Trophoblast cell (in vitro differentiated cells and primary cell): ENCODE results near the gene HYLS1. TPM values are rescaled to one million over a fixed set of nuclear protein-coding genes. Genes with fewer than 3 reads are reported as not detected.
"Not testable (repeated sequence)": the region's sequence is repeated elsewhere in the genome, so short reads cannot be mapped to it uniquely, and the experiment has no call there.

Experiments
- DNase-seq, 2 donors: peaks; one replicate each; pipeline ENCODE4 v3.0.0-alpha.2; 2016
- H2AFZ ChIP-seq: 2 replicates; pipeline ENCODE4 v1.6.1; 2013; ENCODE audit warnings: low read length, moderate library complexity, mild to moderate bottlenecking; ENCODE audit not compliant: insufficient read depth, poor library complexity
- H2AK5ac ChIP-seq: 2 replicates; pipeline ENCODE4 v1.6.1; 2013; ENCODE audit warnings: mild to moderate bottlenecking, low read length
- H2BK120ac ChIP-seq: 2 replicates; pipeline ENCODE4 v1.6.1; 2013; ENCODE audit warnings: low read length, mild to moderate bottlenecking, moderate library complexity; ENCODE audit not compliant: insufficient read depth, poor library complexity
- H2BK12ac ChIP-seq: 2 replicates; pipeline ENCODE4 v1.6.1; 2013; ENCODE audit warnings: mild to moderate bottlenecking, low read length, moderate library complexity
- H2BK5ac ChIP-seq: 2 replicates; pipeline ENCODE4 v1.6.1; 2013; ENCODE audit warnings: low read length, low read depth, moderate library complexity, mild to moderate bottlenecking; ENCODE audit not compliant: poor library complexity
- H3K14ac ChIP-seq: 2 replicates; pipeline ENCODE4 v1.6.1; 2013; ENCODE audit warnings: mild to moderate bottlenecking, low read length
- H3K18ac ChIP-seq: 2 replicates; pipeline ENCODE4 v1.6.1; 2013; ENCODE audit warnings: mild to moderate bottlenecking, low read length
- H3K23ac ChIP-seq: 2 replicates; pipeline ENCODE4 v1.6.1; 2013; ENCODE audit warnings: low read length
- H3K27ac ChIP-seq: 2 replicates; pipeline ENCODE4 v1.5.1; 2013; ENCODE audit warnings: low read depth, mild to moderate bottlenecking, inconsistent platforms, low read length, moderate library complexity
- H3K27me3 ChIP-seq: 2 replicates; pipeline ENCODE4 v1.6.1; 2013; ENCODE audit warnings: inconsistent platforms, mild to moderate bottlenecking, low read length, moderate library complexity; ENCODE audit not compliant: insufficient read depth
- H3K36me3 ChIP-seq, 2 experiments: 1 replicate in 1 of 2; 2 replicates in 1 of 2; pipeline ENCODE4 v1.6.1; 2013; ENCODE audit warnings: low read length in 2 of 2, mild to moderate bottlenecking in 2 of 2, moderate library complexity in 1 of 2; ENCODE audit not compliant: insufficient read depth in 2 of 2, control insufficient read depth in 1 of 2
- H3K4ac ChIP-seq: 2 replicates; pipeline ENCODE4 v1.6.1; 2013; ENCODE audit warnings: low read depth, mild to moderate bottlenecking, low read length, moderate library complexity
- H3K4me1 ChIP-seq, 2 experiments: 1 replicate in 1 of 2; 2 replicates in 1 of 2; pipeline ENCODE4 v1.6.1; 2013; ENCODE audit warnings: low read length in 2 of 2, mild to moderate bottlenecking in 2 of 2, moderate library complexity in 1 of 2; ENCODE audit not compliant: insufficient read depth in 2 of 2, control insufficient read depth in 1 of 2
- H3K4me2 ChIP-seq: 2 replicates; pipeline ENCODE4 v1.6.1; 2013; ENCODE audit warnings: inconsistent platforms, mild to moderate bottlenecking, low read length, moderate library complexity
- H3K4me3 ChIP-seq: 2 replicates; pipeline ENCODE4 v1.5.1; 2013; ENCODE audit warnings: mild to moderate bottlenecking, low read depth, low read length, inconsistent platforms
- H3K79me1 ChIP-seq: one replicate; pipeline ENCODE4 v1.6.1; 2013; ENCODE audit warnings: low read length
- H3K79me2 ChIP-seq: 2 replicates; pipeline ENCODE4 v1.6.1; 2013; ENCODE audit warnings: low read length, mild to moderate bottlenecking; ENCODE audit not compliant: control insufficient read depth, insufficient read depth, poor library complexity
- H3K9ac ChIP-seq: 2 replicates; pipeline ENCODE4 v1.6.1; 2013; ENCODE audit warnings: mild to moderate bottlenecking, low read length
- H3K9me3 ChIP-seq: 2 replicates; pipeline ENCODE4 v1.6.1; 2013; ENCODE audit warnings: low read depth, mild to moderate bottlenecking, control low read depth, inconsistent platforms, low read length; ENCODE audit not compliant: insufficient read depth
- H4K12ac ChIP-seq: 2 replicates; pipeline ENCODE4 v1.6.1; 2013; ENCODE audit warnings: low read depth, mild to moderate bottlenecking, low read length, moderate library complexity
- H4K8ac ChIP-seq: 2 replicates; pipeline ENCODE4 v1.6.1; 2013; ENCODE audit warnings: low read depth, mild to moderate bottlenecking, low read length, moderate library complexity
- H4K91ac ChIP-seq: one replicate; pipeline ENCODE4 v1.6.1; 2013; ENCODE audit warnings: low read depth, mild to moderate bottlenecking, low read length, moderate library complexity
- WGBS: extraction: QIAGEN DNeasy Blood & Tissue Kit; methylation state at CpG from one replicate; pipeline ENCODE4 v1.1.7; 2013; ENCODE audit warnings: missing lambda C conversion rate; ENCODE audit not compliant: insufficient read length, insufficient coverage; ENCODE audit errors: extremely low coverage; 5-methylcytosine and 5-hydroxymethylcytosine counted together
- polyA plus RNA-seq: library from polyadenylated mRNA; stranded (reverse); fragments of 200-250 nt; gene quantifications from 2 replicates; pipeline ENCODE4 v1.2.3, GENCODE V29; 2013

HYLS1 gene, protein sequence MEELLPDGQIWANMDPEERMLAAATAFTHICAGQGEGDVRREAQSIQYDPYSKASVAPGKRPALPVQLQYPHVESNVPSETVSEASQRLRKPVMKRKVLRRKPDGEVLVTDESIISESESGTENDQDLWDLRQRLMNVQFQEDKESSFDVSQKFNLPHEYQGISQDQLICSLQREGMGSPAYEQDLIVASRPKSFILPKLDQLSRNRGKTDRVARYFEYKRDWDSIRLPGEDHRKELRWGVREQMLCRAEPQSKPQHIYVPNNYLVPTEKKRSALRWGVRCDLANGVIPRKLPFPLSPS
- polyA plus RNA-seq, result 3.7 TPM in 2 replicates

DNA sequence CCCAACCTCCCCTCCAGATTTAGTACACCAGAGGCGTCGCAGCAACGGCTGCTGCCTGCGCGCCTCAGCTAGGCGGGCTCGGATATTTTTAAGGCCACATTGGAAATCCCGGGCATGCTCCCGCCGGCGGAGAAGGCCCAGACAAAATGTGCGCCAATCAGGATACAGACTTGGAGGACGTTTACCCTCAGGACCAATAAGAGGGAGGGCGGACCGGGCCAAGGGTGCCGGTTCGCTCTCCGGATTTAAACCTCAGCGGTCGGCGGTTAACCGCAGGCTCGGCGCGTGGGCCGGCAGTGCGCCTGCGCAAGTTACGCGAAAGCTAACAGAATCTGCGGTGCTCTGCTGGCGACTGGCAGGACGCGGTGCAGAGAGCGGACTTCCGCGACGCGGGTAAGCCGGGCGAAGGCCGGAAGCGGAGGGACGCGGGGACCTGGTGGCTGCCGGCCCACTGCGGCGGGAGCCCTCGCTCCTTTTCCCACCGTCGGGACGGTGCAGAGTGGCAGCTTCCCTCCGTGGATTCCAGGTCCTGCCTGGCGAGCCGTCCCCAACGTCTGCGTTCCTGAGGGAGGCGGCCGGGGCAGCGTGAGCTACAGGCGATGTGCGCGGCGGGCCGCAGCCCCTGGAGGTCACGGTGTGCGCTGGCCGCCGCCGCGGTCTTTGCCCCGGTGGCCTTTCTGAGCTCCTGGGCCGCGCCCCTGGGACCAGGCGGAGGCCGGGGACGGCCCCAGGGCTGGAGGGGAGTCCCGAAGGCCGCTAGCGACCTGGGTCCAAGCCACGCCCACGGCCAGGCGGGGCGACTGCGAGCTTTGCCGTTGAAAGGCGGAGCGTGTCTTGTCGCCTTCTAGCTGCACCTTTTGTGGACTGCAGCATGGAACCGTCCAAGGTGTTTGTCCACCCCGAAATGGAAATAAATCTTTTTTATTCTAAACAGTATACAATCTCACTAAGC, at the start of gene HYLS1:
Gene HYLS1, plus strand, starts transcription at position 296 of the 952 bp plus-strand sequence. CDS start 11,701 bp downstream, outside the sequence.
- Histone ChIP-seq H2BK12ac (no peak within 1 kb of the TSS), H3K4ac (peak within 1 kb of the TSS; percentile 85)

DNA sequence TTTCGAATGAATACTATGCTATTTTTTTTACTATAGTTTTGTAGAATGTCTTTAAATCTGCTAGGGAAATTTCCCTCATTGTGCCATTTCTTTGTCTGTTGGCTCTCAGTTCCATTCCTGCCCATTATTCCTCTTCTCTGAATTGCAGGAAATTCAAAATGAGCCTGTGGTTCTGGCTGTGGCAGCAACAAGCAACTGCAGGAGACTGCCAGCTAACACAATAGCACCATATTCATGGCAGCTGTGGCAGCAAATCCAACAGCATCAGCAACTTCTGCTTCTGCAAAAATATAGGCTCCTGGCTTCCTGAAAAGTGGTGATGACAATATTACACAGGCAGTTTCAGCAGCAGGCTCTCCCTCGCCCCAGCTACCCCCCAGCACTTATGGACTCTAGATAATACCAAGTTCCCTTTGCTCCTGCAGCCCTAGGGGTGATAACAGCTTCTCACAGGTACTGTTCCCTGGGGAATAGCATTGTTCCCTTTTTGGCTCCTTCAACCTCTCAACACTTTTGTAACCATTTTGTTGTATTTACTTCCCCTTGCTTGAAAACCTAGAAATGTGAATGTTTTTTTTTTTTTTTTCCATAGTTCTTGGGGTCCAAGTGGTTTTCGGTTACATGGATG, 45.0 kb upstream of the HYLS1 start:
- no peak for DNase-seq
- H2AK5ac ChIP-seq, result no peak overlapping the region
- H3K4me1 ChIP-seq, result no peaks in the 10 kb centered on the region
- H4K91ac ChIP-seq, result no peak overlapping the region
- H2AFZ ChIP-seq, result no peak overlapping the region
- no peak overlapping the region for H2BK120ac ChIP-seq
- H3K79me2 ChIP-seq, result no peaks in the 10 kb centered on the region
- peaks cover 4% of the 10 kb centered on the region for H3K9me3 ChIP-seq
- H3K4me3 ChIP-seq, result no peak overlapping the region
- no peak overlapping the region for H3K14ac ChIP-seq
- no peak overlapping the region for H3K4ac ChIP-seq
- WGBS, result no CpG with 5 or more reads among the region's 3 CpGs
- H4K8ac ChIP-seq, result no peak overlapping the region
- no peak overlapping the region for H3K9ac ChIP-seq
- H3K79me1 ChIP-seq, result no peaks in the 10 kb centered on the region
- no peak overlapping the region for H3K27ac ChIP-seq
- H3K27me3 ChIP-seq, result no peaks in the 10 kb centered on the region
- H2BK12ac ChIP-seq, result no peak overlapping the region
- H3K36me3 ChIP-seq, result no peaks in the 10 kb centered on the region
- no peak overlapping the region for H3K18ac ChIP-seq
- H4K12ac ChIP-seq, result no peak overlapping the region
- no peak overlapping the region for H3K23ac ChIP-seq
- no peak overlapping the region for H3K4me2 ChIP-seq
- H2BK5ac ChIP-seq, result no peak overlapping the region

More for the DNA sequence above, at the start of gene HYLS1:
- no peaks in the 10 kb centered on the region for H3K9me3 ChIP-seq
- peak; percentile 98 to 99 for DNase-seq
- H3K23ac ChIP-seq, result no peak within 1 kb of the TSS
- peak within 1 kb of the TSS; percentile 83 for H3K14ac ChIP-seq
- peak within 1 kb of the TSS; percentile 67 for H3K9ac ChIP-seq
- peak within 1 kb of the TSS; percentile 85 for H4K12ac ChIP-seq
- peak within 1 kb of the TSS; percentile 46 for H2BK120ac ChIP-seq
- no peaks in the 10 kb centered on the region for H3K36me3 ChIP-seq
- WGBS, result no CpG with 5 or more reads among the region's 91 CpGs
- H4K8ac ChIP-seq, result peak within 1 kb of the TSS; percentile 80
- H3K79me2 ChIP-seq, result peaks cover 4% of the 10 kb centered on the region
- no peaks in the 10 kb centered on the region for H3K27me3 ChIP-seq
- peak within 1 kb of the TSS; percentile 96 for H4K91ac ChIP-seq
- peaks cover 5% of the 10 kb centered on the region for H3K79me1 ChIP-seq
- peak within 1 kb of the TSS; percentile 69 for H2BK5ac ChIP-seq
- H3K4me2 ChIP-seq, result peak within 1 kb of the TSS; percentile 66
- H3K4me3 ChIP-seq, result peak within 1 kb of the TSS; percentile 92
- H3K27ac ChIP-seq, result peak within 1 kb of the TSS; percentile 58
- H2AFZ ChIP-seq, result peak within 1 kb of the TSS; percentile 99
- peak within 1 kb of the TSS; percentile 95 for H3K18ac ChIP-seq
- peak within 1 kb of the TSS; percentile 6 for H2AK5ac ChIP-seq
- H3K4me1 ChIP-seq, result peaks cover 0 to 4% of the 10 kb centered on the region in 2 experiments

DNA sequence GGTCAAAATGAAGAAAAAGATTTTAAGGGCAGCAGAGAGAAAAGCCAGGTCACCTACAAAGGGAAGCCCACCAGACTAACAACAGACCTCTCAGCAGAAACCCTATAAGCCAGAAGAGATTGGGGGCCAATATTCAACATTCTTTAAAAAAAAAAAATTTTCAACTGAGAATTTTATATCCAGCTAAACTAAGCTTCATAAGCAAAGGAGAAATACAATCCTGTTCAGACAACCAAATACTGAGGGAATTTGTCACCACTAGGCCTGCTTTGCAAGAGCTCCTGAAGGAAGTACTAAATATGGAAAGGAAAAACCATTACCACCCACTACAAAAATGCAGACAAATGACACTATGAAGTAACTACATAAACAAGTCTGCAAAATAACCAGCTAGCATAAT, 41.3 kb upstream of the HYLS1 start:
- no peaks in the 10 kb centered on the region for H3K79me2 ChIP-seq
- H2AK5ac ChIP-seq, result no peak overlapping the region
- no peak overlapping the region for H4K91ac ChIP-seq
- H2AFZ ChIP-seq, result no peak overlapping the region
- H3K27ac ChIP-seq, result no peak overlapping the region
- no peaks in the 10 kb centered on the region for H3K4me1 ChIP-seq
- H3K27me3 ChIP-seq, result no peaks in the 10 kb centered on the region
- H4K8ac ChIP-seq, result no peak overlapping the region
- H3K14ac ChIP-seq, result no peak overlapping the region
- no peak overlapping the region for H3K4me2 ChIP-seq
- no peak overlapping the region for H3K23ac ChIP-seq
- DNase-seq, result no peak
- H3K9ac ChIP-seq, result no peak overlapping the region
- H3K36me3 ChIP-seq, result no peaks in the 10 kb centered on the region
- H2BK5ac ChIP-seq, result no peak overlapping the region
- no peak overlapping the region for H2BK12ac ChIP-seq
- no peak overlapping the region for H2BK120ac ChIP-seq
- no peak overlapping the region for H3K18ac ChIP-seq
- H4K12ac ChIP-seq, result no peak overlapping the region
- no peaks in the 10 kb centered on the region for H3K79me1 ChIP-seq
- H3K4me3 ChIP-seq, result no peak overlapping the region
- peaks cover 5% of the 10 kb centered on the region for H3K9me3 ChIP-seq
- no peak overlapping the region for H3K4ac ChIP-seq

DNA sequence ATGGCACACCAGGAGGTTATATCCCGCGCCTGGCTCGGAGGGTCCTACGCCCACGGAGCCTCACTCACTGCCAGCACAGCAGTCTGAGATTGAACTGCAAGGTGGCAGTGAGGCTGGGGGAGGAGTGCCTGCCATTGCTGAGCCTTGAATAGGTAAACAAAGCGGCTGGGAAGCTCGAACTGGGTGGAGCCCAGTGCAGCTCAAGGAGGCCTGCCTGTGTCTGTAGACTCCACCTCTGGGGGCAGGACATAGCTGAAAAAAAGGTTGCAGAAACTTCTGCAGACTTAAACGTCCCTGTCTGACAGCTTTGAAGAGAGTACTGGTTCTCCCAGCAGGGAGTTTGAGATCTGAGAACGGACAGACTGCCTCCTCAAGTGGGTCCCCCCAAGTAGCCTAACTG, 29.8 kb upstream of the HYLS1 start:
- no CpG with 5 or more reads among the region's 9 CpGs for WGBS
- not testable (repeated sequence) for DNase-seq, H3K27ac ChIP-seq

More for the DNA sequence above, 29.8 kb upstream of the HYLS1 start:
- H2BK120ac ChIP-seq, H4K12ac ChIP-seq, H3K36me3 ChIP-seq, H4K91ac ChIP-seq, H4K8ac ChIP-seq, H3K4me3 ChIP-seq, H3K79me2 ChIP-seq, H3K4me2 ChIP-seq, H3K18ac ChIP-seq, H3K14ac ChIP-seq, H2BK5ac ChIP-seq, H3K79me1 ChIP-seq, H3K9me3 ChIP-seq, H2AK5ac ChIP-seq, H3K9ac ChIP-seq, H2BK12ac ChIP-seq, H3K4ac ChIP-seq, H3K4me1 ChIP-seq, H3K27me3 ChIP-seq, H3K23ac ChIP-seq, H2AFZ ChIP-seq: not testable (repeated sequence)
